Activated naive CD8-positive, alpha-beta T cell treated with anti-CD3 and anti-CD28 coated beads, Interleukin-2, amount 10 ng/mL, durations not matched to agents 7 days and 5 days (primary cell): ENCODE data around the gene CAPN12. TPM values are rescaled to one million over a fixed set of nuclear protein-coding genes. Genes with fewer than 3 reads are reported as not detected.
A peak's percentile ranks its signal among the peaks of the same experiment; 100 is the strongest.
"Not testable (repeated sequence)": the region's sequence is repeated elsewhere in the genome, so short reads cannot be mapped to it uniquely, and the experiment has no call there.

Experiments
- ATAC-seq: fragments of 150-1000 bp; cut with Tn5 transposase; one replicate; pipeline ENCODE4 v1.10.0; 2021; ENCODE audit warnings: low read depth, moderate library complexity
- POLR2A ChIA-PET: fragments of 350-600 bp; sonication (Branson Sonifier 250); formaldehyde crosslinking; loops from one replicate; lab custom pipeline; 2021; ENCODE audit warnings: antibody characterized with exemption; lab: Charles Lee
- DNase-seq: peaks from one replicate; pipeline ENCODE4 v3.0.0; 2021
- H3K27ac Mint-ChIP-seq: one replicate; pipeline ENCODE4 v1.8.0; 2022; ENCODE audit warnings: mild to moderate bottlenecking, mixed read lengths
- H3K27me3 Mint-ChIP-seq: one replicate; pipeline ENCODE4 v1.8.0; 2022; ENCODE audit warnings: mild to moderate bottlenecking, moderate library complexity, mixed read lengths
- H3K36me3 Mint-ChIP-seq: one replicate; pipeline ENCODE4 v1.8.0; 2021; ENCODE audit warnings: mild to moderate bottlenecking, mixed read lengths
- H3K4me1 Mint-ChIP-seq: one replicate; pipeline ENCODE4 v1.8.0; 2021; ENCODE audit warnings: mixed read lengths
- H3K4me3 Mint-ChIP-seq: one replicate; pipeline ENCODE4 v1.8.0; 2022; ENCODE audit warnings: mild to moderate bottlenecking, moderate library complexity, mixed read lengths
- H3K9me3 Mint-ChIP-seq: one replicate; pipeline ENCODE4 v1.8.0; 2021; ENCODE audit warnings: mixed read lengths
- total RNA-seq, 2 experiments: library from RNA; stranded (reverse); gene quantifications; one replicate each; pipeline ENCODE4 v1.2.3, GENCODE V29; 2021

Gene CAPN12
- total RNA-seq, 2 experiments from 2014 or later = 22.7 to 26.4 TPM

DNA sequence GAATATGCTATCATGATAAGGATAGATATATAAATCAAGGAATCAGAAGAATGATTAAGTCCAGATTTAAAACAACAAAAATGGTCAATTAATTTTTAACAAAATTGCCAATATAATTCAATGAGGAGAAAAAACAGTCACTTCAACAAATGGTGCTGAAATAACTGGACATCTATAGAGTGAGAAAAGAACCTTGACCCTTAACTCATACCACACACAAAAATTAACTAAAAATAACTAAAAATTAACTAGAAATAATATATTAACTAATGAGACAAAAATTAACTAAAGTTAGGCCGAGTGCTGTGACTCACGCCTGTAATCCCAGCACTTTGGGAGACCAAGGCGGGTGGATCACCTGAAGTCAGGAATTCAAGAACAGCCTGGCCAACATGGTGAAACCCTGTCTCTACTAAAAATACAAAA, 19.5 kb upstream of the CAPN12 start:
- no peaks in the 10 kb centered on the region for H3K4me1 Mint-ChIP-seq
- H3K27ac Mint-ChIP-seq = no peak overlapping the region
- peaks cover 2% of the 10 kb centered on the region for H3K27me3 Mint-ChIP-seq
- ATAC-seq = no peak
- POLR2A ChIA-PET = no interaction called here
- H3K36me3 Mint-ChIP-seq = no peaks in the 10 kb centered on the region
- no peaks in the 10 kb centered on the region for H3K9me3 Mint-ChIP-seq
- no peak for DNase-seq
- H3K4me3 Mint-ChIP-seq = no peak overlapping the region

DNA sequence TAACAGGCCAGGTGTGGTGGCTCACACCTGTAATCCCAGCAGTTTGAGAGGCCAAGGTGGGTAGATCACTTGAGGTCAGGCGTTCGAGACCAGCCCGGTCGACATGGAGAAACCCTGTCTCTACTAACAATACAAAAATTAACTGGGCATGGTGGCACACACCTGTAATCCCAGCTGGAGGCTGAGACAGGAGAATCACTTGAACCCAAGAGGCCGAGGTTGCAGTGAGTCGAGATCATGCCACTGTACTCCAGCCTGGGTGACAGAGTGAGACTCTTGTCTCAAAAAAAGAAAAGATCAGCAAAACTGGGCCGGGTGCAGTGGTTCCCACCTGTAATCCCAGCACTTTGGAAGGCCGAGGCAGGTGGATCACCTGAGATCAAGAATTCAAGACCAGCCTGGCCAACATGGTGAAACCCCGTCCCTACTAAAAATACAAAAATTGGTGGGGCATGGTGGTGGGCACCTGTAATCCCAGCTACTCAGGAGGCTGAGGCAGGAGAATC, 17.7 kb upstream of the CAPN12 start:
- H3K36me3 Mint-ChIP-seq, ATAC-seq, H3K9me3 Mint-ChIP-seq, POLR2A ChIA-PET, H3K4me3 Mint-ChIP-seq, H3K27ac Mint-ChIP-seq, H3K4me1 Mint-ChIP-seq, DNase-seq, H3K27me3 Mint-ChIP-seq: not testable (repeated sequence)

DNA sequence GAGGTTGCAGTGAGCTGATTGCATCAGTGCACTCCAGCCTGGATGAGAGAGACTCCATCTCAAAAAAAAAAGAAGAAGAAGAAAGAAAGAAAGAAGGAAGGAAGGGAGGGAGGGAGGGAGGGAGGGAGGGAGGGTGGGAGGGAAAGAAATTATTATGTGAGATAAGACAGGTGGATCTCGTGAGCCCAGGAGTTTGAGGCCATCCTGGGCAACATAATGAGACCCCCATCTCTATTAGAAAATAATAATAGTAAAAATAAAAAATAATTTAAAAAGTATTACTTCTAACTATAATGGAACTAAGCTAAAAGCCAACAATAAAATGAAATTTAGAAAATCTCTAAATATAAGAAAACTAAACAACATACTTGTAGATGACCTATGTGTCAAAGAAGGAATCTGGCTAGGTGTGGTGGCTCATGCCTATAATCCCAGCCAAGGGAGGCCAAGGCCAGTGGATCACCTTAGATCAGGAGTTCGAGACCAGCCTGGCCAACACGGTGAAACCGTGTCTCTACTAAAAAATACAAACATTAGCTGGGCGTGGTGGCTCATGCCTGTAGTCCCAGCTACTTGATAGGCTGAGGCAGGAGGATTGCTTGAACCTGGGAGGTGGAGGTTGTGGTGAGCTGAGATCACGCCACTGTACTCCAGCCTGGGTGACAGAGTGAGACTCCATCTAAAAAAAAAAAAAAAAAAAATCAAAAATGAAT, 16.7 kb upstream of the CAPN12 start:
- H3K36me3 Mint-ChIP-seq, H3K4me3 Mint-ChIP-seq, H3K27me3 Mint-ChIP-seq, H3K27ac Mint-ChIP-seq, DNase-seq, ATAC-seq, H3K9me3 Mint-ChIP-seq, POLR2A ChIA-PET, H3K4me1 Mint-ChIP-seq: not testable (repeated sequence)

DNA sequence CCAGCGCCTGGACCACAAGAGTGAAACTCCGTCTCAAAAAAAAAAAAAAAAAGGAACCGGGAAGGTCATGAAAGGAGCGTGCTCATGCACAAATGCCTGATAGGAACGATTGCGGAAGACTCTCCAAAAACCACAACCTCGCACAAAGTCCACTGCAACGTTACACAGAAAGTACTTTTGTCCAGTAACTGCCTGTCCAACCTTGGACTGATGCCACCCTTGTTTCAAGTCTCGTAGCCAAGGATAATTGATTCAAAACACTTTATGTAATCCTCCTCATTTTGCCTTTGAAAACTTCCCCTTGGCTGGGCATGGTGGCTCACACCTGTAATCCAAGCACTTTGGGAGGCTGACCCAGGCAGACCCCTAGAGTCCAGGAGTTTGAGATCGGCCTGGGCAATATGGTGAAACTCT, 15.3 kb upstream of the CAPN12 start:
- ATAC-seq (no peak), DNase-seq (no peak)
- H3K27ac Mint-ChIP-seq = no peak overlapping the region
- H3K4me1 Mint-ChIP-seq = no peaks in the 10 kb centered on the region
- H3K27me3 Mint-ChIP-seq = peaks cover 2% of the 10 kb centered on the region
- POLR2A ChIA-PET = no interaction called here
- no peaks in the 10 kb centered on the region for H3K9me3 Mint-ChIP-seq
- no peaks in the 10 kb centered on the region for H3K36me3 Mint-ChIP-seq
- H3K4me3 Mint-ChIP-seq = no peak overlapping the region

DNA sequence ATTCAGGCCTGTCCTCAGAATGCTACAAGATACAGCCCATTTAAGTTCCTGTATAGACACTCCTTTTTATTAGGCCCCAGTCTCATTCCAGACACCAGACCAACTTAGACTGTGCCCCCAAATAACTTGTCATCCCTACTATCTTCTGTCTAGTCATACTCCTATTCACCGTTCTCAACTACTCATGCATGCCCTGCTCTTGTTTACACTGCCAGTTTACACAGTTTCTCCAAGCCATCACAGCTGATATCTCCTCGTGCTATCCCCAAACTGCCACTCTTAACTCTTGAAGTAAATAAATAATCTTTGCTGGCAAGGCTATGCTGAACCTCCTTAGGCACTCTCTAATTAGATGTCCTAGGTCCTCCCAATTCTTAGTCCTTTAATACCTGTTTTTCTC, 9.9 kb upstream of the CAPN12 start:
- peaks cover 21% of the 10 kb centered on the region for H3K27me3 Mint-ChIP-seq
- POLR2A ChIA-PET, ATAC-seq, DNase-seq, H3K36me3 Mint-ChIP-seq, H3K4me1 Mint-ChIP-seq, H3K9me3 Mint-ChIP-seq, H3K27ac Mint-ChIP-seq, H3K4me3 Mint-ChIP-seq: not testable (repeated sequence)

DNA sequence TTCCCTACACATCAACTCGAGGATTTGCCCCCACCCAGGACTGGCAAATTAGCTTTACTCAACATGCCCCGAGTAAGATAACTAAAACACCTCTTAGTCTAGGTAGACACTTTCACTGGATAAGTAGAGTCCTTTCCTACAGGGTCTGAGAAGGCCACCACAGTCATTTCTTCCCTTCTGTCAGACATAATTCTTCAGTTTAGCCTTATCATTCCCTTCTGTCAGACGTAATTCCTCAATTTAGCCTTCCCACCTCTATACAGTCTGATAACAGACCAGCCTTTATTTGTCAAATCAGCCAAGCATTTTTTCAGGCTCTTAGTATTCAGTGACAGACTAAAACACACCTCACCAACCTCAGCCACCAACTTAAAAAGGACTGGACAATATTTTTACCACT, 9.5 kb upstream of the CAPN12 start:
- H3K4me1 Mint-ChIP-seq, DNase-seq, ATAC-seq, H3K4me3 Mint-ChIP-seq, H3K36me3 Mint-ChIP-seq, H3K27ac Mint-ChIP-seq, H3K9me3 Mint-ChIP-seq, POLR2A ChIA-PET: not testable (repeated sequence)
- H3K27me3 Mint-ChIP-seq = peaks cover 21% of the 10 kb centered on the region

DNA sequence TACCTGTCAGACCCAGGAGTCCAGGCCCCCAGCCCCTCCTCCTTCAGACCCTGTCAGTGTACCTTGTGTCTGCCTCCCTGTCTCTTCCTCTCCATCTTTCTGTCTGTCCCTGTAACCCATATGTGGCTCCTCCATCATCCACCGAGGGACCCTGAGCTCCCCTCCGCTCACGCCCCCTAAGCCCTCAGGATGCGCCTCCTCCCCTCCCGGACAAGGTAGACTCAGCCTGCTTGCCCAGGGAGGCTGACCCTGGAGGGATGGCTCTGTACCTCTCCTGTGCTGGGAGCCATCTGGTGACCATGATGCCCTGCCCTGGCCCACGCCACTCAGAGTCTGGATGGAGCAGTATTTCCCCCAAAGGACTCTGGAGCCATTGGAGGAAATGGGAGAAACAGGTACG, 1.0 kb upstream of the CAPN12 start:
- POLR2A ChIA-PET = no interaction called here
- no peak for ATAC-seq
- H3K4me3 Mint-ChIP-seq = no peak overlapping the region
- no peaks in the 10 kb centered on the region for H3K36me3 Mint-ChIP-seq
- DNase-seq = no peak
- no peaks in the 10 kb centered on the region for H3K4me1 Mint-ChIP-seq
- peak overlapping the region; percentile 49 for H3K27ac Mint-ChIP-seq
- no peaks in the 10 kb centered on the region for H3K9me3 Mint-ChIP-seq
- H3K27me3 Mint-ChIP-seq = peaks cover 7% of the 10 kb centered on the region

DNA sequence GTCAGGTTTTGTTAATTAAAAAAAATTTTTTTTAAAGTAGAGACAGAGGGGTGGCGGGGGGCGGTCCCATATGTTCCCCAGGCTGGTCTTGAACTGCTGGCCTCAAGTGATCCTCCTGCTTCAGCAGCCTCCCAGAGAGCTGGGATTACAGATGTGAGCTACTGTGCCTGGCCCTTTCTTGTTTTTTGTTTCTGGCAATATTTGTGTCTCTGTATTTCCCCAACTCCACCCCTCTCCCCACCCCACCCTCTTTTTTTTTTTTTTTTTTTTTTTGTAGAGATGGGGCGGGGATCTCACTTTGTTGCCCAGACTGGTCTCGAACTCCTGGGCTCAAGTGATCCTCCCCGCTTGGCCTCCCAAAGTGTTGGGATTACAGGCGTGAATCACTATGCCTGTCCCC, 600 bp upstream of the CAPN12 start:
- peak overlapping the region; percentile 49 for H3K27ac Mint-ChIP-seq
- no peaks in the 10 kb centered on the region for H3K9me3 Mint-ChIP-seq
- POLR2A ChIA-PET = no interaction called here
- H3K36me3 Mint-ChIP-seq = no peaks in the 10 kb centered on the region
- DNase-seq (no peak), ATAC-seq (no peak)
- no peak overlapping the region for H3K4me3 Mint-ChIP-seq
- H3K4me1 Mint-ChIP-seq = no peaks in the 10 kb centered on the region
- peaks cover 3% of the 10 kb centered on the region for H3K27me3 Mint-ChIP-seq

DNA sequence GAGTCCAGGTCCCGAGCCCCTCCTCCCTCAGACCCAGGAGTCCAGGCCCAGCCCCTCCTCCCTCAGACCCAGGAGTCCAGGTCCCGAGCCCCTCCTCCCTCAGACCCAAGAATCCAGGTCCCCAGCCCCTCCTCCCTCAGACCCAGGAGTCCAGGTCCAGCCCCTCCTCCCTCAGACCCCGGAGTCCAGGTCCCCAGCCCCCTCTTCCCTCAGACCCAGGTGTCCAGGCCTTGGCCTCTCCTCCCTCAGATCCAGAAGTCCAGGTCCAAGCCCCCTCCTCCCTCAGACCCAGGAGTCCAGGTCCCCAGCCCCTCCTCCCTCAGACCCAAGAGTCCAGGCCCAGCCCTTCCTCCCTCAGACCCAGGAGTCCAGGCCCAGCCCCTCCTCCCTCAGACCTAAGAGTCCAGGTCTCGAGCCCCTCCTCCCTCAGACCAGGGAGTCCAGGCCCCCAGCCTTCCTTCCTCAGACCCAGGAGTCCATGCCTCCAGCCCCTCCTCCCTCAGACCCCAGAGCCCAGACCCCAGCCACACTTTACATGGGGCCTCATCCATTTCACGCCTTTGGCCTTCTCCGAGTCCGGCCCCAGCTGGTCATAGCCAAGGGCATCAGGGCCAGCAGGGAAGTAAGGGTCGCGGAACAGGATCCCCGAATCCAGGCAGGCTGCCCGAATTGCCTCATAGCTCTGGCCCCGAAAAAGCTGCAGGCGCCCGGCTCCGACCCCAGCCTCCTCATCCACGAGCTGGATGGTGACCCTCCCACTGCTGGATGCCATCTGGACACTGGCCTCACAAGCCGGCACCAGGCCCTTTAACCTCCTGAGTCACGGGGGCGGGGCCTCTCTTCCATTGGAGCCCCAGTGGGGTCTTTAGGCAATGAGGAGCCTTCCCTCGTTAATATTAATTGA, 628 bp downstream of the CAPN12 start:
- H3K27me3 Mint-ChIP-seq = no peaks in the 10 kb centered on the region
- no peak for DNase-seq
- H3K4me3 Mint-ChIP-seq = no peak overlapping the region
- peaks cover 4% of the 10 kb centered on the region for H3K4me1 Mint-ChIP-seq
- no peaks in the 10 kb centered on the region for H3K9me3 Mint-ChIP-seq
- H3K36me3 Mint-ChIP-seq = peaks cover under 1% of the 10 kb centered on the region
- POLR2A ChIA-PET = no interaction called here
- ATAC-seq = no peak
- no peak overlapping the region for H3K27ac Mint-ChIP-seq

DNA sequence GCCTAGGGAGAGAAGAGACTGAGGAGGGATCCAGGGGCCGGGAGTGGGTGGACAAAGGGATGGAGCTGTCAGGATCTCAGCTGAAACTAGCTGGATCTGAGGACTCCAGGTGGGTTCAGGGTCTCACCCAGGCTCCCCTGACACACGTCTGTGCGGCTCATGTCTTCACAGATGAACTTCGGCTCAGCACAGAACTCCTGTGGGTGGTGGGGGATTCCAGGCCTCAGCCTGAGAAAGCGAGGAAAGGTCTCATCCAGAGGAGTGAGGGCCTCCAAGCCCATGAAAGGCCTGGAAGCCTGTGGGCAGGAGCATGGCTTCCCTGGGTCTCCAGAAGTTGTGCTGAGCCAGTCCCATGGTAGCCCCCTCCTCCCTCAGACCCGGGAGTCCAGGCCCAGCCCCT, 1.4 kb downstream of the CAPN12 start:
- H3K27me3 Mint-ChIP-seq = no peaks in the 10 kb centered on the region
- DNase-seq = no peak
- peaks cover 2% of the 10 kb centered on the region for H3K36me3 Mint-ChIP-seq
- H3K9me3 Mint-ChIP-seq = no peaks in the 10 kb centered on the region
- ATAC-seq = no peak
- H3K4me3 Mint-ChIP-seq = no peak overlapping the region
- H3K4me1 Mint-ChIP-seq = peaks cover 6% of the 10 kb centered on the region
- POLR2A ChIA-PET = no interaction called here
- no peak overlapping the region for H3K27ac Mint-ChIP-seq

DNA sequence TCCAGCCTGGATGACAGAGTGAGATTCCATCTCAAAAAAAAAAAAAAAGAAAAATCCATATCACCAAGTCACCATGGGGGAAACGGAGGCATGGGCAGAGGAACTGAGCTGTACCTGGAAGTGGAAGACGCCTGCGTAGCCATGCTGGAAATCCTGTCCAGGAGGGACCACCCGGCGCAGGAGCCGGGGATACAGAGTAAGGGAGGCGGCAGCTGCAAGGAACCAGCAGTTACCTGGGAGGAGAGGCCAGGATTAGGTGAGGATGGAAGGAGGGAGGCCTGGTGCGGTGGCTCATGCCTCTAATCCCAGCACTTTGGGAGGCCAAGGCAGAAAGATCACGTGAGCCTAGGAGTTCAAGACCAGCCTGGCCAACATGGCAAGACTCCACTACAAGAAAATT, 2.0 kb downstream of the CAPN12 start:
- DNase-seq (no peak), ATAC-seq (no peak)
- no peak overlapping the region for H3K27ac Mint-ChIP-seq
- H3K9me3 Mint-ChIP-seq = no peaks in the 10 kb centered on the region
- H3K4me1 Mint-ChIP-seq = peaks cover 9% of the 10 kb centered on the region
- no peak overlapping the region for H3K4me3 Mint-ChIP-seq
- POLR2A ChIA-PET = interaction anchor here (1.0 kb wide), 1 partner anchor 136 kb away, joined by 3 read pairs; no protein-coding TSS in a partner anchor
- no peaks in the 10 kb centered on the region for H3K27me3 Mint-ChIP-seq
- H3K36me3 Mint-ChIP-seq = peaks cover 3% of the 10 kb centered on the region

DNA sequence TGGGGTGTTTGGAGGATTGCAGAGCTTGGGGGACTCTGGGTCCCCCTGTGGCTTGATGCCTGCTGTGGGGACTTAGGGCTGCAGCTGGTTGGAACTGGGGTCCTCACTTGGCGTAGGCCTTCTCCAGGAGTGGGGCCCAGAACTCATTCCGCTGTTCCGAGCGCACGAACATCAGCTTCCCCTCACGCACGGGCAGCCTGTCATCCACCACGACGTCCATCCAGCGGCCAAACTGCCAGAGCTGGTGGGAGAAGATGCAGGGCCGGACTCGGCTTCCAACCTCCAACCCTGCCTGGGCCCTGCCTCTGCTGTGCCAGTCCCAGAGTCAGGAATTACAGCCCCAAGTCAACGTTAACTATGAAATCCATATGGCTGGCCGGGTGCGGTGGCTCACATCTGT, 2.6 kb downstream of the CAPN12 start:
- H3K9me3 Mint-ChIP-seq = no peaks in the 10 kb centered on the region
- no peaks in the 10 kb centered on the region for H3K27me3 Mint-ChIP-seq
- H3K36me3 Mint-ChIP-seq = peaks cover 3% of the 10 kb centered on the region
- ATAC-seq (no peak), DNase-seq (no peak)
- H3K27ac Mint-ChIP-seq = no peak overlapping the region
- no peak overlapping the region for H3K4me3 Mint-ChIP-seq
- peaks cover 9% of the 10 kb centered on the region for H3K4me1 Mint-ChIP-seq
- POLR2A ChIA-PET = interaction anchor here (1.0 kb wide), 1 partner anchor 137 kb away, joined by 3 read pairs; no protein-coding TSS in a partner anchor

DNA sequence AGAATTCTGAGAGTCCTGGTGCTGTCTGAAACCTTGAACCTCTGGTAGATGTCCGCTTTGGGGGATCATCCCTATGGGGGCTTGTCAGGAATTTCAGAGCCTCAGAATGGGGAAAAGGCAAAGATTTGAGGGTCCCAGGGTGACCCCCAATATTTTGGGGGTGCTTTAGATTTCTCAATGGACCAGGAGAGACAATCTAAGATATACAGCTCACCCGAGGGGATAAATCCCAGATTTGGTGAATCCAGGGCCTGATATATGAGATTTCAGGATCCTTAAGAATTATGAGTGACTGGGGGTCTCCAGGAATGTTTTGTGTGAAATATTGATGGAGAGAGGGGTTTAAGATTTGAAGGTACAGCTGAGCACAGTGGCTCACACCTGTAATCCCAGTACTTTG, 3.3 kb downstream of the CAPN12 start:
- H3K4me3 Mint-ChIP-seq = no peak overlapping the region
- H3K4me1 Mint-ChIP-seq = peaks cover 13% of the 10 kb centered on the region
- no peak overlapping the region for H3K27ac Mint-ChIP-seq
- H3K27me3 Mint-ChIP-seq = no peaks in the 10 kb centered on the region
- POLR2A ChIA-PET = no interaction called here
- peaks cover 3% of the 10 kb centered on the region for H3K36me3 Mint-ChIP-seq
- ATAC-seq = no peak
- H3K9me3 Mint-ChIP-seq = no peaks in the 10 kb centered on the region
- DNase-seq = no peak
